ENCODE data around the gene KCNH8.

Gene KCNH8

GRCh38 chr3:19348500-19348899 is 200.2 kb downstream of the KCNH8 start:
- TF ChIP-seq CTCF (IDR thresholded peaks at IDR 0.05; ENCODE audit: low read depth, low read length, missing control alignments) = no peak
- no peak for DNase-seq (ENCODE audit: low read depth)
- in situ Hi-C loops (cut with HindIII; ENCODE audit: low sequenced_read_pairs) = no loop called here
- no peak overlapping the region for H3K4me3 ChIP-seq (ENCODE audit: low read depth, low read length)

- TF ChIP-seq CTCF (IDR thresholded peaks at IDR 0.05; ENCODE audit: low read depth, low read length, missing control alignments) = peak; percentile 72
- no peak for DNase-seq (ENCODE audit: low read depth)
- in situ Hi-C loops (cut with HindIII; ENCODE audit: low sequenced_read_pairs) = no loop called here
- no peak overlapping the region for H3K4me3 ChIP-seq (ENCODE audit: low read depth, low read length)
These were observed 200.7 kb downstream of the KCNH8 start for GRCh38 chr3:19348941-19349564.

GRCh38 chr3:19357947-19358346 is 209.6 kb downstream of the KCNH8 start:
- no peak for DNase-seq (ENCODE audit: low read depth)
- no peak for TF ChIP-seq CTCF (IDR thresholded peaks at IDR 0.05; ENCODE audit: low read depth, low read length, missing control alignments)
- no peak overlapping the region for H3K4me3 ChIP-seq (ENCODE audit: low read depth, low read length)
- in situ Hi-C loops (cut with HindIII; ENCODE audit: low sequenced_read_pairs) = no loop called here

- no peak for TF ChIP-seq CTCF (IDR thresholded peaks at IDR 0.05; ENCODE audit: low read depth, low read length, missing control alignments)
- in situ Hi-C loops (cut with HindIII; ENCODE audit: low sequenced_read_pairs) = no loop called here
- no peak overlapping the region for H3K4me3 ChIP-seq (ENCODE audit: low read depth, low read length)
- no peak for DNase-seq (ENCODE audit: low read depth)
These were observed 214.8 kb downstream of the KCNH8 start for GRCh38 chr3:19363071-19363470.

- H3K4me3 ChIP-seq (ENCODE audit: low read depth, low read length) = no peak overlapping the region
- in situ Hi-C loops (cut with HindIII; ENCODE audit: low sequenced_read_pairs) = no loop called here
- TF ChIP-seq CTCF (IDR thresholded peaks at IDR 0.05; ENCODE audit: low read depth, low read length, missing control alignments) = no peak
- no peak for DNase-seq (ENCODE audit: low read depth)
These were observed 215.8 kb downstream of the KCNH8 start for GRCh38 chr3:19364148-19364547.

- in situ Hi-C loops (cut with HindIII; ENCODE audit: low sequenced_read_pairs) = no loop called here
- TF ChIP-seq CTCF (IDR thresholded peaks at IDR 0.05; ENCODE audit: low read depth, low read length, missing control alignments) = no peak
- DNase-seq (ENCODE audit: low read depth) = no peak
- no peak overlapping the region for H3K4me3 ChIP-seq (ENCODE audit: low read depth, low read length)
These were observed 217.2 kb downstream of the KCNH8 start for GRCh38 chr3:19365471-19365870.

All from astrocyte of the cerebellum (primary cell).